Stimulated activated naive CD8-positive, alpha-beta T cell treated with anti-CD3 and anti-CD28 coated beads, Interleukin-15, Interleukin-2, amounts not matched to agents 100 U/mL and 50 U/mL, for 24 hours (primary cell): Measurements from ENCODE around the gene SSRP1.
A peak's percentile ranks its signal among the peaks of the same experiment; 100 is the strongest.
"Not testable (repeated sequence)": the region's sequence is repeated elsewhere in the genome, so short reads cannot be mapped to it uniquely, and the experiment has no call there.

Experiments
- ATAC-seq: fragments of 150-1000 bp; cut with Tn5 transposase; one replicate; pipeline ENCODE4 v1.10.0; 2021
- DNase-seq: peaks from one replicate; pipeline ENCODE4 v3.0.0; 2021

Gene SSRP1

DNA sequence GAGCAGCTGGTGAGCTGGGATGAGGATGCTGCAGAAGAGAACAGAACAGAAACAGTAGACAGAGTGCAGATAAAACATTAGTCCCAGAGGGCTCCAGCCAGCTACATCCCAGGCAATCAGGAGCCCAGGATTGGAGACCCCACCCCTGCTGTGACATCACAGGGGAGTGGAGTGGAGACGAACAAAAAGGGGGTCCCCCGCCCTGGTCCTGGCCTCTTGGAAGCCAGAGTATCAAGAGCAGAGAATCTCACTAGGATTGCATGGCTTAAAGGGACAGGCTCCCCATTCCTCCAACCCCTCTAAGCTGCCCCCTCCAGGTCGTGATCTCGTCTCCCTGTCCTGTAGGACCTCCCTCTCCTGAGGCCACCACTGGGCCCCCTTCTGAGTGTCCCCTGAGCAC is 2.5 kb upstream of the SSRP1 start, which contains the start of gene P2RX3:
P2RX3 (plus strand) TSS at position 211 of the 400 bp plus-strand sequence. CDS start 199 bp downstream, outside the sequence.
- DNase-seq (no peak), ATAC-seq (no peak)

- DNase-seq: not testable (repeated sequence)
Measured at GRCh38 chr11:57336856-57337255, 1.2 kb upstream of the SSRP1 start.

DNA sequence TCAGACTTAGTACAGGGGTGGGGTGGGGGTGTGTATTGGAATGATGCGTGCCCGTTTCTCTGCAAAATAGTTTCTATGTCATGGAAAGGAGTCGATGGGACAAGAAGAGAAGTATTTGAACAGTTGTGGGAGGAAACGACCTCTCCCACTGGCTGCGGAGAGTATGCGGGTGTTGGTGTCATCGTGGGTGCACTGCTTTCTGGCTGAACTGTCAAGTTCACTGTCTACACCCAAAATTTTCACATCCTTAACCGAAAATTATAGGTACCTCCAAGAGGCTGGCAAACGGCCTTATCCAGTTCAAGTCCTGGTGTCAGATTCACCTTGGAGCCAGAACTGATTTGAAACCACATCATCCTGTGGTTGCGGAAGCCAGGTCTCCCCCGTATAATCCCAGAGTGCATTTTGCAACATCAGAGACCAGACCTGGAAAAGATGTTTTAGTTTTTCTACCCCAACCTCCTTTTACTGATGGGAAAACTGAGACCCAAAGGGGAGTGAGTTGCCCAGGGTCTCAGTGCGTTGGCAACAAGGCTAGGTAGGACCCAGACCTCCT is 497 bp upstream of the SSRP1 start:
- peak; percentile 3 for ATAC-seq
- no peak for DNase-seq

More at GRCh38 chr11:57336856-57337255, 1.2 kb upstream of the SSRP1 start:
- ATAC-seq: not testable (repeated sequence)

DNA sequence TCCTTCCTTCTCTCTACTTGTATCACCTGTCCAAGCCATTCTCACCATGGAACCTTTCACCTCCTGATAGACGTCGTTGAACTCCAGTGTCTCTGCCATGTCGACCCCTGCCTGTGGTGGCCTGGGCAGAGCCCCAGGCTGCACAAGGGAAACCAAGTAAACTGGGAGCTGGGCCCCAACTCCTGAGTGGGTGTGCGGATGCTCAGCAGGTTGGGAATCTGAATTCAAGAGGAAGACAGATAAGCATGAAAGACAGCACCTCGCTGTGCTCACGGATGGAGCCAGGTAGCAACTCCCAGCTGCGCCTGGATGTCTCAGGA is 709 bp downstream of the SSRP1 start:
- no peak for ATAC-seq
- DNase-seq: no peak

- ATAC-seq: no peak
Measured at GRCh38 chr11:57332694-57333440, 2.8 kb downstream of the SSRP1 start.

DNA sequence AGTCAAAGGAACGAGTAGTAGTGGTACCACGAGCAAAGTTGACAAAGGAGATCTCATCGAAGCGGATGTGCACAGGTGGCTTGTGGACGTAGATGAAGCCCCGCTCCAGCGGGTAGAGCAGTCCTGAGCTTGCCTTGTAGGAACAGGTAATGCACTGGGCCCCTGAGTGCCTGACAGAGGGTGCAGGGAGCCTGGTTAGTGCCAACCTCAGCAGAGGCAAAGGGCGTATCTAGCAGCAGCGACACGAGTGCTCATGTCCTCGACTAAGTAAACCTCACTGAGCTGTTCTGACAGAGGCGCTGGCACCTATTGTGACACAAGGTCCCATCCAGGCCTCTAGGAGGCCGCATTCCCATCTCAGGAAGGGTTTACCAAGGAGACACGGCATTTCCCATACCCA is 4.0 kb downstream of the SSRP1 start:
- DNase-seq: no peak
- ATAC-seq: no peak

More at GRCh38 chr11:57332694-57333440, 2.8 kb downstream of the SSRP1 start:
- DNase-seq: no peak

GRCh38 chr11:57330029-57330428 is 5.7 kb downstream of the SSRP1 start:
- ATAC-seq (peak; percentile 61), DNase-seq (peak; percentile 37)

GRCh38 chr11:57327721-57328120 is 8.0 kb downstream of the SSRP1 start:
- DNase-seq (no peak), ATAC-seq (no peak)

DNA sequence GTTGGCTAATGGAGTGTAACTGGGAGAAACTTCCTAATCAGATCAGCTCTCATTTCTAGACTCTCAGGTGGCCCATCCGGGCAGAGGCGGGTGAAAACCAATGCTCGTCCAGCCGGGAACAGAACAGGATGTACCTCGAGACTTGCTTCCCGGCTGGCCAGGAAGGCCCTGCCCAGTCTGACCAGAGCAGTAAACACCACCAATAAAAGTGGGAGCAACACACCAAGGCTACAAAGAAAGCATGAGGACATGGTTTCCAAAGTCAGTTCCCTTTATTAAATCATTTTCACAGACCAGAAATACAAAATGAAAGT is 10.0 kb downstream of the SSRP1 start:
- ATAC-seq: no peak
- no peak for DNase-seq

- ATAC-seq (peak; percentile 91), DNase-seq (peak; percentile 91)
Measured at GRCh38 chr11:57324886-57325734, 10.6 kb downstream of the SSRP1 start, which contains the start of gene TNKS1BP1. TNKS1BP1 (minus strand) TSS chr11:57324952; CDS start chr11:57321885, 3,067 bp downstream.

DNA sequence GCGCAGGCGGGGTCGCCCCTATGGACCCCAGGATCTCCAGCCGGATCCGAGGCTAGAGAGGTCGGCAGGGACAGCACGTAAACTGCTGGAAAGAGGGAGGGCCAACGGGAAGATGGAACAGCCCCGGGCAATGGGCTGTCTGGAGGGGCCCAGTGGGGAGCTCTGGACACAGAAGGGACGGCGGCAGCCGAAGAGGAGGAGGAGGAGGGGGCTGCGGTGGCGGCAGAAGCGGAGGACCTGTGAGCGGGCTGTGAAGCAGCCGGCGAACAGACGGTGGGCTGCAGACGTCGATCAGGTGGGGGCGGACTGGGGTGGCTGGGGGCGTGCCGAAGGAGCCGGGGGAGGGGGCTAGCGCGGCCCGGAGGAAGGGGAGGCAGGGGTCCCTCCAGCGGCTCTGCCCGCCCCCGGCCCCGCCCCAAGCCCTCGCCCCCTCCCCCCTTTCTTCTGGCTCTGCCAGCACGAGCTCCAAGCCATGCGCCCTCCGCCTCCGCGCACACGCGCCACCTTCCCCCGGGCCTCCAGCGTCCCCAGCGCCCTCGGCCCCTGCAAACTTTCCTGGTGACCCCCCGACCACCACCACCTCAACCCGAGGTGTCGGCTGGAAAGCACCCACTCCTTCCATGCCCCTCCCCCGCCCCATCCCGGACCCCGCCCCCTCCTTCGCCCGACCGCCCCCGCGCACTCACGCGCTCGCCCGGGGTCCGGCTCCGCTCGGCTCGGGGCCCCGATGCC is 11.4 kb downstream of the SSRP1 start:
- peak; percentile 1 for ATAC-seq
- peak; percentile 18 for DNase-seq

DNA sequence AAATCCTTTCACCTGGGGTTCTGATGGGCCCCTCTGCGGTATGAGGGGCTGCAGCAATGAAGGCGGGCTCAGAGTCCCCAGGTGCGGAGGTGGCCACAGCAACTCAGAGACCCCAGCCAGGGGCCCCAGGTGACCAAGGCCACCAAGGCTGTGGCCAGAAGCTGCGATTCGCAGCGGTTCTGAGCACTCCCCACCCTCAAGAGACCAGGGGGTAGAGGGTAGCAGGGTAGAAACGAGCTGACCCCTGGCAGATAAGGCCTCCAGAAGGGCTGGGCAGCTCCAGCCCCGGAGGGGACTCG is 11.9 kb downstream of the SSRP1 start:
- no peak for ATAC-seq
- no peak for DNase-seq

GRCh38 chr11:57323167-57323854 is 12.4 kb downstream of the SSRP1 start:
- no peak for DNase-seq
- no peak for ATAC-seq

DNA sequence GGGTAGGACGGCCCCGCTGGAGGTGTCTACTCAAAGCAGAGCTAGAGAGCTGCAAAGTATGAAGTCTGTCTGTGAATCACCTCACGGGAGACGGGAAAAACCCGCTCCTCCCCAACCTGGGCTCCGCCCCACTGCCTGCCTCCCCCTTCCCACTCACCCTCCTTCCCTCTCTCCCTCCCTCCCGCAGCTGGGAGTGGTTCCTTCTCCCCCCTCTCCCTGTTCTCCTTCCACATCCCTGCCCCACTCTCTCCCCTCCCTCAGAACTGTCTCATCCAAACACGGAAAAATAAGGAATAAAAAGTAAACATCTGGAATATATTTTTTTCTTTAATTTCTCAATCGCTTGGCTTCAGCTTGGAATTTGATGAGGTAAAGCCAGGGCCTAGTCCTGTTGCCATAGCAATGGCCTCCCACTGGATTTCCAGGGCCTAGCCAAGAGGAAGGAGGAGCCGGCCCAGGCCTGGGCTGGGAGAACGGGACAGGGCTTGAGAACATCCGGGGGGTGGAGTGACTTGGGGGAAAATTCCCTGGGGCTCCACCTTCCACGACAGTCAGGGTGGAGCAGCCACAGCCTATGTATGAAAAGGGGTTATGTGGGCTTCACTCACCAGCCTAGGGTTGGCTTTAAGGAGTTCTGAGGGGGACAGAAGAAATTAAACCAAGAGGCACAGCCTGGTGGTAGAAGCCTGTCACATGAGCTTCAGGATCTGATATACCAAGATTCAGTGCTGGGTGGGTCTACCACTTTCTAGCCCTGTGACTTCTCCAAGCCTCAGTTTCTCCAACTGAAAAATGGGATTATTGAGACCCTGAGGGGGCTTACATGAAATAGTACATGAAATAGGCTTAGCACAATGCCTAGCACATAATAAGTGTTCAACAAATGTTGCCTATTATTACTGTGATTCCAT is 13.2 kb downstream of the SSRP1 start:
- DNase-seq (no peak), ATAC-seq (no peak)

GRCh38 chr11:57321388-57322255 is 14.1 kb downstream of the SSRP1 start:
- no peak for ATAC-seq
- no peak for DNase-seq

DNA sequence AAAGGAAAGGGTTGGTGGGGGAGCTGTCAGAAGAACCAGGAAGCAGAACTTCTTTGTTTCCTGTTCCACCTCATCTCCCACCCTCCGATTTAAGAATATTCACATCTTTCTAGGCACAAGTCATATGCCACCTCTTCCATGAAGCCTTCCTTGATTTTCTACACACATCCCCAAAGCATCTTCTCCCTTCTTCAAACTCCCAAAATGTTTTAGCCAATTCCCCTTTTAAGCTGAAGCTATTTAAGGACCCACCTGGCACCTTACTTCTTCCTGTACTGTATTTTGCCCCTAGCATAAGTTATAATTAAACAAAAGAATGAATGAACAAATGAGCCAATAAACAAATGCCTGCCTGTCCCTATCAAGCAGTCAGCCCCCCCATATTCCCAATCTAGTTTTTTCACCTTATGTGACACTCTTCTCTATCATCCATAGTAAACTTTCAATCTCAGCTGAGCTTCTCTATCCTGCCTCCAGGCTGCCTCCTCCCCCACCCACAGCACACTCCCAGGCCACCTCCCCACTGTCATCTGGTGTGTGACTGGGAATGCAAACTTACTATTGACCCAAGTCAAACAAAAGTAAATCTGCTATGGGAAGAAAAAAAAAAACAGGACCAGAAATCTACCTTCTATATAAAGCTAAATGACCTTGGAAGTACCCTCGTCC is 14.8 kb downstream of the SSRP1 start:
- ATAC-seq (no peak), DNase-seq (no peak)

GRCh38 chr11:57320067-57320718 is 15.5 kb downstream of the SSRP1 start:
- ATAC-seq (no peak), DNase-seq (no peak)

DNA sequence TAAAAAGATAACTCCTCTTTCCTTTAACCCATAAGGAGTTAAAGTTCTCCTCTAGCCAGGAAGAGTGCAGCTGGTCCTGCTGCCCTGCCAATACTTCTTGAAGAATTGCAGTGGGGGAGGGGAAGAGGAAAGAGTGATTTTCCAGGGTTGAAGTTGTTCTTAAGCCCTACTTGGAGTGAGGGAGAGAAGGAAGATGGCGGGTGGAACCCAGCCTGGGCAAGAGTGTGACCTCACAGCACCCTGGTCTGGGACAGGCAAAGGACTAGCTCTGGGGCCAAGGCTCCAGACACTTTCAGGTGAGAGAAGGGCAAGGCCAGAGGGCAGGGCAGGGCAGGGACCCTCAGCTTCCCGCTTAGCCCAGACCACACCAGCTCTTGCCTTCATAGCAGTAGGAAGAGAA is 17.5 kb downstream of the SSRP1 start:
- no peak for DNase-seq
- ATAC-seq: no peak

DNA sequence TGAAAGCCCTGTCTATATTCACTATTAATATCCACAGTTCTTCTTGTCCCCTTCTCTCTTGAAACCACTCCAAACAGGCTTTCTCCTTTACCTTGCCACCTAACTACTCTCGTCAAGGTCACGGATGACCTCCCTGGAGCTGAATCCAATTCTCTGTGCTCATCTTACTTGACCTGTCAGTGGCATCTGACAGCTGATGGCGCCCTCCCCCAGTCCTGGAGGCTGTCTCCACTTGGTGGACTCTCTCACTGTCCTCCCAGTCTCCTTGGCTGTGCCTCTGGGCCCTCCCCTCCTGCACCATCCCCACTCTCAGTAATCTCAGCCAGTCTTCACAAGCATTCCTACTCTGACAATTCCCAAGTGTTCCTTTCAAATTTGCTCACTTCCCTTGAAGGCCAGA is 19.7 kb downstream of the SSRP1 start:
- no peak for ATAC-seq

More for the DNA sequence above, 19.7 kb downstream of the SSRP1 start:
- no peak for DNase-seq
